IPS-11a (cell line): ENCODE measurements around the gene NRDE2.
"Not testable (repeated sequence)": the region's sequence is repeated elsewhere in the genome, so short reads cannot be mapped to it uniquely, and the experiment has no call there.

Source experiments
- H3K4me3 ChIP-seq: one replicate; pipeline ENCODE4 v1.5.1; 2013; ENCODE audit warnings: low read depth, low read length, control low read depth

Gene NRDE2

DNA sequence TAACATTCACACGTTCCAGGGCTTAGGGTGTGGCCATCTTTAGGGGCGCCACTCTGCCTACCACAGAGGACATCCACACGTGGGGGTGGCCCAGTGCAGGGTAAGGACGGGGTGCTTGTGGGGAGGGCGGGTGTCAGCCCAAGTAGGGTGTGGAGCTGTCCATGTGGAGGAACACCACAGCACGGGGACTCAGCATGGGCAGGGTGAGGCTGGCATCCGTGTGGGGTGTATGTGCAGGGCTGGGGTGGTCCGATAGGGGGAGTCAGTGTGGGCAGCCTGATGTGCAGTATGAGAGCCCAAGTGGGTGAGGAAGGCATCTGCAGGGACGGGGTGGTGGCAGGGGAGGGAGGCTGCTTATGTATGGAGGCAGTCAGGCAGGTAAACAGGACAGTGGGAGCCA, 57.7 kb downstream of the NRDE2 start:
- no peak overlapping the region for H3K4me3 ChIP-seq

- no peak overlapping the region for H3K4me3 ChIP-seq
These were observed 58.2 kb downstream of the NRDE2 start for GRCh38 chr14:90273532-90273931.

DNA sequence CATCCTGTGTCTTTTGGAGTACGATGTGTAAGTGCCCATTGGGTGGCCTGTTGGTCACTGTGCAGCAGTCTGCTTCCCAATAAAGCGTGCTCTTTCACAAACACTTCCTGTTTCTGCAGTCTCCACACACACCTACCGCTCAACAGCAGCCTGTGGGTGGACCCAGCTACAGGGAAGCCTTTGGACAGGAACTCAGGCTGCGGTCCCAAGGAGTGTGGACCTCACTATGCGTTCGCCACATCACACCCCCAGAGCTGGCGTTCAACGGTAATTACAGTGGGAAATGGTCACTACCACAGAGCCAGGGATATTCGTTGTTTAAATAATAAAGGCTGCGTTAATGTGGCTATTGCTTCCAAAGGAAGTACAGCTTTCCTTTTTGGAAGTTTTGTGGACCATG, 59.2 kb downstream of the NRDE2 start:
- H3K4me3 ChIP-seq, result no peak overlapping the region

DNA sequence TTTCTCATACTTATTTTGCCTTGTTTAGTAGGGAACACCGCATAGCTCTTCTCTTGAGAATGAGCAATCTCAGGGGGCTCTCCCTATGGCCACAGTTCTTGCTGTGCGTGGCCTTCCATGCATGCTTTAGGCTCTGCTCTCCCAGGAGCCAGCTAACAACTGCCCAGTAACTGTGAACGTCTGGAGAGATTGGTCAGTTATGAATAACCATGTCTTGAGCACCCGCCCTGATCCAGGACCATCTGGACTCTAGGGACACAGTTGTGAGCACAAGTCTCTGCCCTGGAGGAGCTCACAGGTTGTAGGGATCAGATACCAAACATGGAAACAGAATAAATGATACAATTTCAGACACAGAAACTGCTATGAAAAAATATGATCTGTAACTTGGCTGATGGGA, 63.3 kb downstream of the NRDE2 start:
- no peak overlapping the region for H3K4me3 ChIP-seq

- no peak overlapping the region for H3K4me3 ChIP-seq
These were observed 65.1 kb downstream of the NRDE2 start for GRCh38 chr14:90266441-90267154.

- no peak overlapping the region for H3K4me3 ChIP-seq
These were observed 67.8 kb downstream of the NRDE2 start for GRCh38 chr14:90263748-90264449.

DNA sequence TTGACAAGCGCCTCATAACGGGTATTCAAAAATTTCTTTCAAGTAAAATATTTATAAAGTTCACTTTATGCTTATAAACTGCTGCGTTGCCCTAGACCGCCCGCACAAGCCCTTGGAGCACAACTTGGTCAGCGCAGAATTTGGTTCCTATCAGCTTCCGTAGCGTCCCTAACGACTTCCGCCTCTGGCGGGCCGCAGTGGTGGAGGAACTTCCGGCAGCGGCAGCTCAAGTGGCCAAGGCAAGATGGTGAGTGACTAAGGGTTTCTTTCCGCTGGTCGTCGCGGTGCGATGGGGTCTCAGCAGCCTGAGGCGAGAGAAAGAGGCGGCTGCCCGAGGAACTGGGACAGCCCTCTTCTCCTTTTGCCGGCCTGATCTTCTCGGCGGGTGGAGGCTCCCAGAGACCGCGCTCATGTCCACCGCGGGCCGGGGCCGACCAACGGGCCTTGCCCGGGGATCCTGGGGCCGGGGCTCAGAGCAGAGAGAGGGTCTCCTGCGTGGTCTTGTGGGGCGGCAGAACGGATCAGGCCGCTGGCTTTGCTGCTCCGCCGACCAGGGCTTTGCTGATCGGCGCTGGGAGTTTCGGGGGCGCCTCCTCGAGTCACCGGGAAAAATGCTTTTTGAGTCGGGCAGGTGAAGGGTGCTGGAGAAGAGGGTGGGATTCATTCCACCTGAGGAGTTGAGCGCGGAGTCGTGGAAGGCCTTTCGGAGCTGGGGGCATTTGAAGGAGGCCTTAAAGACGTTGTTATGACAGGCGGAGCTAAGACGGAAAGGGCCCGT, 75.2 kb downstream of the NRDE2 start, which contains the start of gene PSMC1:
Gene PSMC1 (plus strand): TSS at position 200 of the 778 bp plus-strand sequence. CDS start 45 bp downstream, at position 245.
- H3K4me3 ChIP-seq, result peak within 1 kb of the TSS; percentile 96

GRCh38 chr14:90255871-90256270, 75.9 kb downstream of the NRDE2 start:
- peak overlapping the region; percentile 96 for H3K4me3 ChIP-seq

DNA sequence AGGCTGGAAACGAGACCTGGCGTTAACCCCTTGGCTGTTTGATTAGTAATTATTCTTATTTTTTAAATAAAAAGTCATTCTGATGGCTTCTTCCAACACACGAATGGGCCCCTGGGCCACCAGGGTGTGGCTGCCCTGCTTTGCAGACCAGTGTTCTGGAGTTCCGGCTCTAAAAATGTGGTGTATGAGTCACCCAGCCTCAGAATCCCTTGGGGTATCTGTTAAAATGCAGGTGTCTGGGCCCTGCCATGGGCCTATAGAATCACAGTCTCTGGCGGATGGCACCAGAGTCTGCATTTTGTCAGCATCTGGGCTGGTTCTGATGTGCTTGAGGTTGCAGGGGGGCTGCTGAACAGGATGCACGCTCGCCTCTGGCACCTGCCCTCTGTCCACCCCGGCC, 77.9 kb downstream of the NRDE2 start:
- no peak overlapping the region for H3K4me3 ChIP-seq

- H3K4me3 ChIP-seq, result no peak overlapping the region
These were observed 83.1 kb downstream of the NRDE2 start for GRCh38 chr14:90248594-90248993.

GRCh38 chr14:90247441-90247840, 84.3 kb downstream of the NRDE2 start:
- not testable (repeated sequence) for H3K4me3 ChIP-seq

GRCh38 chr14:90246936-90247335, 84.8 kb downstream of the NRDE2 start:
- H3K4me3 ChIP-seq, result no peak overlapping the region

GRCh38 chr14:90242444-90242843, 89.3 kb downstream of the NRDE2 start:
- H3K4me3 ChIP-seq, result no peak overlapping the region

DNA sequence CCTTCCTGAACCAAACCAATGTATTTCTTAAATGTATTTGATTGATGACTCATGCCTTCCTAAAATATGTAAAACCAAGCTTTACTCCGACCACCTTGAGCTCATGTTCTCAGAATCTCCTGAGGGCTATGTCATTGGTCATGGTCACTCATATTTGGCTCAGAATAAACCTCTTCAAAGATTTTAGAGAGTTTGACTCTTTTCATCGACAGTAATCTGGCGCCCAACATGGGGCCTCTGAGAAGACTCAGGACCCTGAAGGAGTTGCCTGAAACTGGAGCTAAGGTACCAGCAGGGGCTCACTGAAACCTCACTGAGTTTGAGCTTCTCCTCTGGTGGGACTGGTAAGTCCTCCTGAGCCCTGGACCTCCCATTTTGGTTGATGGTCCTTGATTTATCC, 92.6 kb downstream of the NRDE2 start:
- no peak overlapping the region for H3K4me3 ChIP-seq

- H3K4me3 ChIP-seq, result no peak overlapping the region
These were observed 96.4 kb downstream of the NRDE2 start for GRCh38 chr14:90235179-90235976.

GRCh38 chr14:90229942-90230341, 101.8 kb downstream of the NRDE2 start:
- not testable (repeated sequence) for H3K4me3 ChIP-seq

DNA sequence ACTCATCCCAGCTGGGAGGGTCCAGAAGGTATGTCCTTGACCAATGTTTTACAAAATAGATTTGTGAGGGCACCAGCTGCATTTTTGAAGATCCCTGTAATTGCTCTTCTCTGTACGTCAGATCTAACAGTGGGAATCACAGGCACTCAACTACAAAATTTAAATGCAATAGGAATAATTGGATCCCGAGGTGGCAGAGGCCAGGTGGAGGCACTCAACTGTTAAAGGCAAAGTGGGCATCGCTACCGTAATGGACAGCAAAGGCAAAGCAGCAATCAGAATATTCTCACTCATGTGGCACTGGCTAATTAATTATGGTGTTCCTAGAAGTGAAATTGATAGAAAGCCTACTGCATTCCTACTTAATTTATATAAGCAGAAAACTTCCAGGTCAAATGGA, 103.3 kb downstream of the NRDE2 start:
- no peak overlapping the region for H3K4me3 ChIP-seq
